HUES6 (cell line): ENCODE results near the gene CCL27.

Source experiments
- H3K27ac ChIP-seq: 2 replicates; pipeline ENCODE4 v1.7.0; 2013; ENCODE audit warnings: low read depth, mild to moderate bottlenecking, low read length, inconsistent platforms
- H3K27me3 ChIP-seq: 2 replicates; pipeline ENCODE4 v1.6.1; 2013; ENCODE audit warnings: low read length; ENCODE audit not compliant: control insufficient read depth, insufficient read depth
- H3K36me3 ChIP-seq: 2 replicates; pipeline ENCODE4 v1.6.1; 2013; ENCODE audit warnings: low read length; ENCODE audit not compliant: control insufficient read depth, insufficient read depth
- H3K4me1 ChIP-seq: 2 replicates; pipeline ENCODE4 v1.6.1; 2013; ENCODE audit warnings: low read length; ENCODE audit not compliant: control insufficient read depth, insufficient read depth
- H3K4me3 ChIP-seq: 2 replicates; pipeline ENCODE4 v1.5.1; 2013; ENCODE audit warnings: low read depth, low read length
- H3K9ac ChIP-seq: one replicate; pipeline ENCODE4 v1.6.1; 2013; ENCODE audit warnings: mild to moderate bottlenecking, low read length
- H3K9me3 ChIP-seq: 2 replicates; pipeline ENCODE4 v1.6.1; 2013; ENCODE audit warnings: low read depth, low read length; ENCODE audit not compliant: control insufficient read depth, insufficient read depth

Gene CCL27

GRCh38 chr9:34675869-34676268, 13.4 kb upstream of the CCL27 start:
- H3K4me1 ChIP-seq, result peaks cover 3% of the 10 kb centered on the region; the same call in 1 of the 2 replicates
- no peak overlapping the region for H3K27ac ChIP-seq
- H3K4me3 ChIP-seq, result no peak overlapping the region
- no peaks in the 10 kb centered on the region for H3K9me3 ChIP-seq
- H3K9ac ChIP-seq, result no peak overlapping the region
- no peaks in the 10 kb centered on the region for H3K27me3 ChIP-seq
- H3K36me3 ChIP-seq, result no peaks in the 10 kb centered on the region

- Histone ChIP-seq H3K9me3 (no peaks in the 10 kb centered on the region), H3K27me3 (no peaks in the 10 kb centered on the region), H3K4me3 (no peak overlapping the region), H3K4me1 (peaks cover 3% of the 10 kb centered on the region; the same call in 1 of the 2 replicates), H3K27ac (no peak overlapping the region), H3K36me3 (no peaks in the 10 kb centered on the region), H3K9ac (no peak overlapping the region)
Observed at GRCh38 chr9:34675048-34675714, 12.7 kb upstream of the CCL27 start.

GRCh38 chr9:34674440-34674839, 12.0 kb upstream of the CCL27 start:
- no peak overlapping the region for H3K27ac ChIP-seq

GRCh38 chr9:34671307-34671706, 8.8 kb upstream of the CCL27 start:
- no peaks in the 10 kb centered on the region for H3K27me3 ChIP-seq
- H3K9ac ChIP-seq, result no peak overlapping the region
- peaks cover 3% of the 10 kb centered on the region; the same call in 1 of the 2 replicates for H3K4me1 ChIP-seq
- peaks cover 7% of the 10 kb centered on the region for H3K36me3 ChIP-seq
- peaks cover 9% of the 10 kb centered on the region; the same call in 1 of the 2 replicates for H3K9me3 ChIP-seq
- no peak overlapping the region for H3K4me3 ChIP-seq
- no peak overlapping the region for H3K27ac ChIP-seq

More at GRCh38 chr9:34674440-34674839, 12.0 kb upstream of the CCL27 start:
- no peaks in the 10 kb centered on the region for H3K27me3 ChIP-seq
- no peaks in the 10 kb centered on the region for H3K36me3 ChIP-seq
- peaks cover 3% of the 10 kb centered on the region; the same call in 1 of the 2 replicates for H3K4me1 ChIP-seq
- peaks cover 6% of the 10 kb centered on the region; the same call in 1 of the 2 replicates for H3K9me3 ChIP-seq
- no peak overlapping the region for H3K9ac ChIP-seq
- no peak overlapping the region for H3K4me3 ChIP-seq

- Histone ChIP-seq H3K4me1 (no peaks in the 10 kb centered on the region), H3K4me3 (no peak overlapping the region), H3K27me3 (no peaks in the 10 kb centered on the region), H3K36me3 (peaks cover 7% of the 10 kb centered on the region), H3K9me3 (peaks cover 9% of the 10 kb centered on the region; the same call in 1 of the 2 replicates), H3K27ac (no peak overlapping the region), H3K9ac (no peak overlapping the region)
Observed at GRCh38 chr9:34669809-34670562, 7.5 kb upstream of the CCL27 start.

- Histone ChIP-seq H3K4me1 (peaks cover 4% of the 10 kb centered on the region; the same call in 1 of the 2 replicates), H3K36me3 (peaks cover 12% of the 10 kb centered on the region), H3K9ac (peak overlapping the region; percentile 80), H3K4me3 (peak overlapping the region; percentile 95), H3K27me3 (no peaks in the 10 kb centered on the region), H3K9me3 (peaks cover 9% of the 10 kb centered on the region; the same call in 1 of the 2 replicates), H3K27ac (peak overlapping the region; percentile 88)
Observed at GRCh38 chr9:34665381-34666250, 3.2 kb upstream of the CCL27 start.

GRCh38 chr9:34665067-34665380, 2.6 kb upstream of the CCL27 start:
- Histone ChIP-seq H3K27me3 (no peaks in the 10 kb centered on the region), H3K36me3 (peaks cover 12% of the 10 kb centered on the region), H3K9me3 (peaks cover 8% of the 10 kb centered on the region; the same call in 1 of the 2 replicates), H3K9ac (peak overlapping the region; percentile 36), H3K27ac (no peak overlapping the region), H3K4me3 (peak overlapping the region; percentile 82), H3K4me1 (peaks cover 4% of the 10 kb centered on the region; the same call in 1 of the 2 replicates)

GRCh38 chr9:34664281-34665066, 2.0 kb upstream of the CCL27 start:
- Histone ChIP-seq H3K27me3 (no peaks in the 10 kb centered on the region), H3K36me3 (peaks cover 12% of the 10 kb centered on the region), H3K4me3 (peak overlapping the region; percentile 82), H3K9ac (peak overlapping the region; percentile 36), H3K4me1 (peaks cover 4% of the 10 kb centered on the region; the same call in 1 of the 2 replicates), H3K27ac (no peak overlapping the region), H3K9me3 (peaks cover 3% of the 10 kb centered on the region; the same call in 1 of the 2 replicates)

- no peak overlapping the region for H3K27ac ChIP-seq
- no peak overlapping the region for H3K9ac ChIP-seq
- H3K9me3 ChIP-seq, result no peaks in the 10 kb centered on the region
- H3K36me3 ChIP-seq, result 0 out of 2 replicates have a peak, but pooled peaks cover 7% of the 10 kb centered on the region
- peaks cover 4% of the 10 kb centered on the region; the same call in 1 of the 2 replicates for H3K4me1 ChIP-seq
- no peaks in the 10 kb centered on the region for H3K27me3 ChIP-seq
- no peak overlapping the region for H3K4me3 ChIP-seq
Observed at GRCh38 chr9:34663303-34663605, 797 bp upstream of the CCL27 start.

- Histone ChIP-seq H3K36me3 (0 out of 2 replicates have a peak, but pooled peaks cover 4% of the 10 kb centered on the region), H3K9ac (no peak overlapping the region), H3K27ac (no peak overlapping the region), H3K9me3 (no peaks in the 10 kb centered on the region), H3K4me1 (peaks cover 4% of the 10 kb centered on the region; the same call in 1 of the 2 replicates), H3K4me3 (no peak overlapping the region), H3K27me3 (no peaks in the 10 kb centered on the region)
Observed at GRCh38 chr9:34659592-34660253, 2.7 kb downstream of the CCL27 start.
